ENCODE data around the gene NBAS. TPM values are rescaled to one million over a fixed set of nuclear protein-coding genes. Genes with fewer than 3 reads are reported as not detected.
"Not testable (repeated sequence)": the region's sequence is repeated elsewhere in the genome, so short reads cannot be mapped to it uniquely, and the experiment has no call there.

Gene NBAS
- total and polyA plus RNA-seq, 5 experiments from 2014 or later: 19.0 to 35.0 (median 20.6) TPM

DNA sequence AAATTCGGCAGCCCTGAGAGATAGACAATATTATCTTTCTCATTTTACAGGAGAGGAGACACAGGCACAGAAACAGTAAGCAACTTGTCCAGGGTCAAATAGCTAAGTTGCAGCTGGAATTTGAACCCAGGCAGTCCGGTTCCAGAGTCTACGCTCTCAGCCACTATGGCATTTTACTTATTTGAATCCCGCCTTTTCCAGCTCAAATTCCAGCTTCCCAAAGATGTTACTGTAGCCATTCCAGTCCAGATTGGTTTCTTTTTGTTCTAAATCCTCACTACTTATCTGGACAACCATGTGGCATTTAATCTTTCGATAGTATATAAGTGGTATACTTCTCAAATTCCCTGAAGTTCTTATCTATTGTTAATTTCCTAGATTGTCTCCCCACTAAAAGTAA lies 125.7 kb downstream of the NBAS start:
- H3K27me3 Mint-ChIP-seq: no peaks in the 10 kb centered on the region
- DNase-seq (no peak), ATAC-seq (no peak)
- no peak overlapping the region for H3K4me3 Mint-ChIP-seq
- no peak overlapping the region for H3K27ac Mint-ChIP-seq
- H3K9me3 Mint-ChIP-seq: no peaks in the 10 kb centered on the region
- POLR2A ChIA-PET: no interaction called here
- H3K4me1 Mint-ChIP-seq: peaks cover 3 to 15% (median 4%) of the 10 kb centered on the region in 4 donors
- peaks cover 0 to 44% (median 24%) of the 10 kb centered on the region in 3 donors for H3K36me3 Mint-ChIP-seq

DNA sequence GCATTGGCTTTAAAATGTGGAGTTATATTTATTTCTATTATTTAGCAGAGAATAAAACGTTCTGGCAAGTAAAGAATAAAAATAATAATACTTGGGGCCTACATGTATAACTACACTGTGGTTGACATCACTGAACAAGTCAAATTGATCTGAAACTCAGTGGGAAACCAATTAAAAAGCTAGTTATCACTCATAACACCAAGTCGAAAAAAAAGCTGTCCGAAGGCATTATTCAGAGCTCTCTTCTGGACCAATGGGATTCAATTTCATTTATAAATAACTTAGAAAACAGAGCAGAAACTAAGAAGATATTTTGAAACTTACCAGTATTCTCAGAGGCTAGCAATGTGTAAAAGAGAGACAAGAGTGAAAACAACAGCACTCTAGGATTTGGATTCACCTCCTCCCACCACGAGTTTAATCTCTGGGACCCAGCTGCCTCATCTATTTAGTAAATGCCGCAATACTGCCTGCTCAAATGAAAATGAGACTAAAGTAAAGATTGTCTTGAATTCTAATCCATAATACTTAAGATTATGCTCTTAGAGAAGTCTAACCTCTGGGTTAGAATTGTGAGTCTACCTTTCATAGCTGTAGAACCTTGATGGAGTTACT lies 128.4 kb downstream of the NBAS start:
- H3K4me3 Mint-ChIP-seq: no peak overlapping the region
- H3K27ac Mint-ChIP-seq: no peak overlapping the region
- POLR2A ChIA-PET: no interaction called here
- no peaks in the 10 kb centered on the region for H3K27me3 Mint-ChIP-seq
- peaks cover 0 to 8% (median under 1%) of the 10 kb centered on the region in 4 donors for H3K4me1 Mint-ChIP-seq
- DNase-seq (no peak), ATAC-seq (no peak)
- H3K36me3 Mint-ChIP-seq: peaks cover 0 to 27% (median 18%) of the 10 kb centered on the region in 3 donors
- H3K9me3 Mint-ChIP-seq: no peaks in the 10 kb centered on the region

DNA sequence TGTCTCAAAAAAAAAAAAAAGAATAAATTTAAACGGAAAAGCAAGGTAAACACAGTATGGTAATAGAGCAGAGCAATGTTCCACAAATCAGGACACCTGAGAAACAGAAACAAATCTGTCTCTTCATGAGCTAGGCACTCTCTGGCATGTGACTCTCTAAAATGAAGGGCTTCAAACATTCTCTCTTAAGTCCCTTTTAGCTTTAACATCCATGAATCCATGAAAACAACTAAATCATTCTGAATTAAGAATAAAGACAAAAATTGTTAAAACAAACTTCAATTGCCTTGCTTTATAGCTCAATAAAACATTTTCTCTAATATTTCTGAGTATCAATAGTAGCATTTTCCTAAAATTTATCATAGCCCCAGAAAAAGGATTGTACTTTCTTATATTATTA lies 132.1 kb downstream of the NBAS start:
- Mint-ChIP-seq H3K27ac (peak overlapping the region in 1 of 10 donors; percentile 22), H3K4me3 (no peak overlapping the region), H3K9me3 (no peaks in the 10 kb centered on the region), H3K27me3 (no peaks in the 10 kb centered on the region), H3K36me3 (peaks cover 0 to 39% (median 16%) of the 10 kb centered on the region in 3 donors), H3K4me1 (peaks cover 0 to 5% (median under 1%) of the 10 kb centered on the region in 4 donors)
- POLR2A ChIA-PET: interaction anchor here (0.7 kb wide), 1 partner anchor 194 kb away, joined by 3 read pairs; no protein-coding TSS in a partner anchor
- no peak for ATAC-seq
- DNase-seq: no peak

DNA sequence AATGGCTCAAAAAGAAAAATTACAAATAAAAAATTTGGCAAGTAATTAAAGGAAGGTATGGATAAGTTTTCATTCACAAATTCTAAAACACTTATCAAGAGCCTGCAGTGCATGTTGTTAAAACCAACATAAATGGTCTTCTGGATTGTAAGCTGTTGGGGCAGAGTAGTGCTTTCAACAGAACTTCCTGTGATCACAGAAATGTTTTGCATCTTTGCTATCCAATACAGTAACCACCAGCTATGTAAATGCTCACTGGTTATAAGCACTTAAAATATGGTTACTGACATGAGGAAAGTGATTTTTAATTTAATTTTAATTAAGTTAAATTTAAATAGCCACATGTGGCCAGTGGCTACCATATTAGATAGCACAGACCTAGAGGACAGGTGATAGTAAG lies 133.1 kb downstream of the NBAS start:
- Mint-ChIP-seq H3K36me3 (peaks cover 0 to 42% (median 18%) of the 10 kb centered on the region in 3 donors), H3K27me3 (no peaks in the 10 kb centered on the region), H3K4me1 (peaks cover 0 to 5% (median under 1%) of the 10 kb centered on the region in 4 donors), H3K4me3 (no peak overlapping the region), H3K27ac (no peak overlapping the region), H3K9me3 (no peaks in the 10 kb centered on the region)
- POLR2A ChIA-PET: no interaction called here
- no peak for DNase-seq
- ATAC-seq: no peak

DNA sequence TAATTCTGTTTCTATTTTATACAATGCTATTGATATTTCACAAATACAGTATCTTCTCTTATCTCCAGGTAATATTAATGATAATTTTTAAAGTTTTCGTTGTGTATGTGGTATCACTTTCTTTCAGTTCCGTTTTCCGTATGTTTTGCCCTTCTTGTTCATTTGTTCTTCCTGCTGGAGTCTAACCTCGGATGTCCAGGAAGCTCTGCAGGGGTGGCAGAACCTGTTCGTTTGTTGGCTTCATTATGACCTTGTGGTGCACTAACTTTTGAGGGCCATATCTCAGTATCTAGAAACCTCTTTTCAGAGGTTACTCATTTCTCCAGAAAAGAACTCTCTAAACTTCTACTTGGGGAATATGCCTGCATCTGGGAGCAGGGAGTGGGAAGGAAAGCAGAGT lies 134.5 kb downstream of the NBAS start:
- peaks cover 0 to 5% (median under 1%) of the 10 kb centered on the region in 4 donors for H3K4me1 Mint-ChIP-seq
- POLR2A ChIA-PET: no interaction called here
- H3K36me3 Mint-ChIP-seq: peaks cover 0 to 52% (median 22%) of the 10 kb centered on the region in 3 donors
- no peak overlapping the region for H3K4me3 Mint-ChIP-seq
- no peaks in the 10 kb centered on the region for H3K9me3 Mint-ChIP-seq
- DNase-seq (no peak), ATAC-seq (no peak)
- H3K27me3 Mint-ChIP-seq: no peaks in the 10 kb centered on the region
- H3K27ac Mint-ChIP-seq: no peak overlapping the region

DNA sequence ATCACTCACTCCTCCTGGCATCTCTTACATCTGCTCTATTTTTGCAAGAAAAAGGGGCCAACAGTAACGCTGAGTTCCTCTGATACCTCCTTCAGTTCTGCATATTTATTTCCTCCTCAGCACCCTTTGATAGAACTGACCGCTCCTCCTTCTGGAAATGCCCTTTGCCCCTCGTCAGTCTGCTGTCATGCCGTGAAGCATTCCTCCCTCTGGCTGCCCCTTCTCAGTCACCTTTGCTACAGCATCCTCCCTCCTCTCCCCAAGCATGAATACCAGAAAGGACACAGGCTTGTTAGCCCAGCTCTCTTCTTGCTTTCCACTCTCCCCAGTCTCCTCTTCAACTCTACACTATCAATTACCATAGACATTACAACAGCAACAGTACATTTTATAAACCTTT lies 135.4 kb downstream of the NBAS start:
- POLR2A ChIA-PET: no interaction called here
- Mint-ChIP-seq H3K4me1 (peaks cover 0 to 5% (median under 1%) of the 10 kb centered on the region in 4 donors), H3K4me3 (no peak overlapping the region), H3K27me3 (no peaks in the 10 kb centered on the region), H3K27ac (peak overlapping the region in 3 of 10 donors; percentile 0 to 11 (median 2)), H3K9me3 (no peaks in the 10 kb centered on the region), H3K36me3 (peaks cover 0 to 54% (median 17%) of the 10 kb centered on the region in 3 donors)
- DNase-seq (no peak), ATAC-seq (no peak)

DNA sequence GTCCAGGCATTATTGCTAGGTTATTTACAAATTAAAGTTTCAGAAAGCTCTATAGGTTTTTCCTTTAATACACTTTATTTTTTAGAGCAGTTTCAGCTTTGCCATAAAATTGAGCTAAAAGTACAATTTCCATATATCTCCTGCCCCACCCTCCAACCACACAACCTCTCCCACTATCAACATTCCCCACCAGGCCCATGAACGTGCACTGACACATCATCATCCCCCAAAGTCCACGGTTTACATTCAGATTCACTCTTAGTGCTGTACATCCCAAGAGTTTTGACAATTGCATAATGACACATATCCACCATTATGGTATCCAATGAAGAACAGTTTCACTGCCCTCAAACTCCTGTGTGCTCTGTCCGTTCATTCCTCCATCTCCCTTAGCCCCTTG lies 139.4 kb downstream of the NBAS start:
- H3K4me1 Mint-ChIP-seq: peaks cover 0 to 7% (median 0%) of the 10 kb centered on the region in 4 donors
- H3K9me3 Mint-ChIP-seq: no peaks in the 10 kb centered on the region
- DNase-seq: no peak
- POLR2A ChIA-PET: no interaction called here
- no peak for ATAC-seq
- H3K4me3 Mint-ChIP-seq: no peak overlapping the region
- H3K36me3 Mint-ChIP-seq: peaks cover 5 to 76% (median 32%) of the 10 kb centered on the region in 3 donors
- H3K27me3 Mint-ChIP-seq: no peaks in the 10 kb centered on the region
- H3K27ac Mint-ChIP-seq: no peak overlapping the region

DNA sequence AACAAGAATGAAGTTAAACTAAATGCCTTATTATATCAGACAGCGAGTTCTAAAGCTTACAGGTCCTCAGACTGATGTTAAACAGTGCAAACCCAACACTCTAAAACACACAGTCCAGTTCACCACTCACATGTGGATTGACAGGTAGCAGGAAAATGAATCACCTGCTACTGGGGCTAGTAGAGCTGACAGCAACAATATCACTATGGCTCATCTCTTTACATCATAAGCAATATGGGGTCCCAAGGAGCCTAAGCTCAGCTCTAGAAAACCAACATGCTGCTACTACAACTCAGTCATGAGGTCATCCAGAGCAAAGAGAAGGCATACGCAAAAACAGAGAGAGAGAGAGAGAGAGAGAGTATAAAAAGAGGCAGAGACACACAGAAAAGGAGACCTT lies 145.4 kb downstream of the NBAS start:
- Mint-ChIP-seq H3K36me3 (peaks cover 17 to 86% (median 54%) of the 10 kb centered on the region in 3 donors), H3K27me3 (no peaks in the 10 kb centered on the region), H3K9me3 (no peaks in the 10 kb centered on the region), H3K4me3 (no peak overlapping the region), H3K27ac (no peak overlapping the region), H3K4me1 (peaks cover 0 to 5% (median 0%) of the 10 kb centered on the region in 4 donors)
- no peak for ATAC-seq
- no peak for DNase-seq
- POLR2A ChIA-PET: no interaction called here

DNA sequence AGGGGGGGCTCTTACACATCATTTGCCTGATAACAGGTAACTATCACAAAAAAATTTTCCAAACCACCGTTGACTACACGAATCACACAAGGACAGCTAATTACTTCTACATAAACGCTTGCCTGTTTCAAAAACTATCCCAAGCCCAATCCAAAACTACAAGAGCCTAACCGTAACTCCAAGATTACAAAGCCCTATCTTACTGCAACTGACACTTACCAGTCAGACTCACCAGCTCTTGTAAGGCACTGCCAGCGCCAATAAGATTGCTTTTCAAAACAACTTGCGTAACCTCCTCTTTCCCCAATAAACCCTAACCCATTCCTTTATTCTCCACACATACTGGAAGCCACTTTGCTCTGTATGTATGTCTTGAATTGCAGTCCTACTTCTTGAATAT lies 148.4 kb downstream of the NBAS start:
- no peak for ATAC-seq
- Mint-ChIP-seq H3K4me1 (peaks cover 0 to 3% (median 0%) of the 10 kb centered on the region in 4 donors), H3K9me3 (no peaks in the 10 kb centered on the region), H3K4me3 (no peak overlapping the region), H3K27ac (peak overlapping the region in 1 of 10 donors; percentile 35), H3K36me3 (peaks cover 18 to 75% (median 54%) of the 10 kb centered on the region in 3 donors), H3K27me3 (no peaks in the 10 kb centered on the region)
- POLR2A ChIA-PET: no interaction called here
- DNase-seq: no peak

DNA sequence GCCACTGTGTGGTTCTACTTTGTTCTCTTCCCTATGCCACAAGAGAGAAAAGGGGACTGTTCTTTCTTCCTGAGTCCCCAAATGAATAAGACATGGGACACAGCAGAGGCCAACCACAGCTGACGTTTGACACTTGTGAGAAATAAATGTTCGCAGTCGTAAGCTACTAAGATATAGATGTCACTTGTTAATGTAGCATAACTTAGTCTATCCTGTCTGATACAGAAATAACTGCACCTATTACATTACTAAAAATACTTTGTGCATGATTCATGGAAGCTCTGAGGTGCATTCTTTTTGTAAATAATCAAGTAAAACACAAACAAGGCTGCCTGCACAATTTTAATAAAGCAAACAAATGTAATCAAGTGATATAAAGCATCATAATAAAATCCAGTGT lies 148.8 kb downstream of the NBAS start:
- no peak overlapping the region for H3K27ac Mint-ChIP-seq
- no peaks in the 10 kb centered on the region for H3K9me3 Mint-ChIP-seq
- no peak overlapping the region for H3K4me3 Mint-ChIP-seq
- H3K4me1 Mint-ChIP-seq: peaks cover 0 to 3% (median 0%) of the 10 kb centered on the region in 4 donors
- DNase-seq (no peak), ATAC-seq (no peak)
- POLR2A ChIA-PET: no interaction called here
- peaks cover 18 to 71% (median 52%) of the 10 kb centered on the region in 3 donors for H3K36me3 Mint-ChIP-seq
- no peaks in the 10 kb centered on the region for H3K27me3 Mint-ChIP-seq

DNA sequence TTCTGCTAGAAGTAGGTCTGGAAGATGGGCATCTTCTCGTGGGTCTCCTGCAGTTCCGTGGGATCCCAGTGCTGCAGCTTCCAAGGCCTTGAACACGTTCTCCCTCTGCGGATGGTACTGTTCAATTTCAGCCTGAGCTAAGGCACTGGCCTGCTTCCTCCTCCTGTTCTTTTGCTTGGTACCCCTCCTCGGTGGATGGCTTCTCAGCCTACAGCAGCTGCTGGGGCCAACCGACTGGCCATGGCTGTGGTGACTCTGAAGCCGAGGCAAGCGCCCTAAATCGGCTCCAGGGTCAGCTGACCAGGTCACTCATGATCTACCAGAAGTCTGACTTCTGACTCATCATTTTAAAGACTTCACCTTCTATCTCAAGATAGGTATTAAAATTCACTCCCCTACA lies 150.2 kb downstream of the NBAS start:
- Mint-ChIP-seq H3K4me3 (no peak overlapping the region), H3K9me3 (no peaks in the 10 kb centered on the region), H3K27me3 (no peaks in the 10 kb centered on the region), H3K27ac (no peak overlapping the region), H3K4me1 (peaks cover 0 to 3% (median 0%) of the 10 kb centered on the region in 4 donors), H3K36me3 (peaks cover 18 to 64% (median 45%) of the 10 kb centered on the region in 3 donors)
- POLR2A ChIA-PET: no interaction called here
- no peak for ATAC-seq
- no peak for DNase-seq

DNA sequence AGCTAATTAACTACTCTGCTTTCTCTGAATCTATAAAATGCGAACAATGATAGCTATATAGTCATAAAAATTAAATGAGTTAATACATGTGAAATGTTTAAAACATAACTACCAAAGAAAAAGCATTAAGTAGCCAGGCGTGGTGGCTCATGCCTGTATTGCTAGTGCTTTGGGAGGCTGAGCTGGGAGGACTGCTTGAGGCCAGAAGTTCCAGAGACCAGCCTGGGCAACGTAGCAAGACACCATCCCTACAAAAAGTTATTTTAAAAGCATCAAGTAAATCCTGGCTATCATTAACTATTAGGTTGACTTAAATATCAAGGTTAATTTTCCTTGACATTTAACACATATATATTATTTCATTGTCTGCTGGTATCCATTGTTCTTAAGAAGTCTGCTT lies 152.4 kb downstream of the NBAS start:
- ATAC-seq (no peak), DNase-seq (no peak)
- Mint-ChIP-seq H3K4me3 (no peak overlapping the region), H3K9me3 (no peaks in the 10 kb centered on the region), H3K27ac (no peak overlapping the region), H3K4me1 (peaks cover 0 to 2% (median 0%) of the 10 kb centered on the region in 4 donors), H3K27me3 (no peaks in the 10 kb centered on the region), H3K36me3 (peaks cover 27 to 59% (median 38%) of the 10 kb centered on the region in 3 donors)
- POLR2A ChIA-PET: no interaction called here

DNA sequence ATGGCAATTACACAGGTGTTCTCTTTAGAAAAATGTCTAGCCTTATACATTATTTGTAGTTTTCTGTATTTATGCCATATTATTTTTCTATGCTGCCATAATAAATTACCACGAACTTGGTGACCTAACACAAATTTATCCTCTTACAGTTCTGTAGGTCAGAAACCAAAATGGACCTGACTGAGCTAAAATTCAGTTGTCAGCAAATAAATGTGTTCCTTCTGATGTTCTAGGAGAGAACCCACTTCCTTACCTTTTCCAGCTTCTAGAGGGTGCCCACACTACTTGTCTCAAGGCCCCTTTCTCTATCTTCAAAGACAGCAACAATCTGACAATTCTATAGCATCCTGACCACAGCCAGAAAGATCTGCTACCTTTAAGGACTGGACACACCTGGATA lies 153.5 kb downstream of the NBAS start:
- H3K4me3 Mint-ChIP-seq: no peak overlapping the region
- no peaks in the 10 kb centered on the region for H3K27me3 Mint-ChIP-seq
- peaks cover 19 to 52% (median 27%) of the 10 kb centered on the region in 3 donors for H3K36me3 Mint-ChIP-seq
- no peak overlapping the region for H3K27ac Mint-ChIP-seq
- POLR2A ChIA-PET: no interaction called here
- ATAC-seq (no peak), DNase-seq (no peak)
- no peaks in the 10 kb centered on the region for H3K9me3 Mint-ChIP-seq
- H3K4me1 Mint-ChIP-seq: peaks cover 0 to 2% (median 0%) of the 10 kb centered on the region in 4 donors

DNA sequence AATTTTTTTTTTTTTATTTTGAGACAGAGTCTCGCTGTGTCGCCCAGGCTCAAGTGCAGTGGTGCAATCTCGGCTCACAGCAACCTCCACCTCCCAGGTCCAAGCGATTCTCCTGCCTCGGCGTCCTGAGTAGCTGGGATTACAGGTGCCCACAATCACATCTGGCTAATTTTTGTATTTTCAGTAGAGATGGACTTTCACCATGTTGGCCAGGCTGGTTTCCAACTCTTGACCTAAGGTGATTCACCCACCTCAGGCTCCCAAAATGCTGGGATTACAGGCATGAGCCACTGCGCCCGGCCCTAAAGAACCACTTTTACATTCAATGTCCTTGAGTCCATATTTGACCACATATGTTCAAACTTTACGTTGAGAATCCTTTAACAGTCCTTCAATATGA lies 156.6 kb downstream of the NBAS start:
- POLR2A ChIA-PET, H3K4me3 Mint-ChIP-seq, ATAC-seq, H3K9me3 Mint-ChIP-seq, H3K27ac Mint-ChIP-seq, H3K4me1 Mint-ChIP-seq, H3K27me3 Mint-ChIP-seq, DNase-seq: not testable (repeated sequence)
- peaks cover 14 to 48% (median 20%) of the 10 kb centered on the region in 3 donors for H3K36me3 Mint-ChIP-seq
